H1 (cell line): Measurements from ENCODE around the gene CD151. TPM values are rescaled to one million over a fixed set of nuclear protein-coding genes. Genes with fewer than 3 reads are reported as not detected.

Source experiments
- CTCF ChIA-PET: fragments of 300-600 bp; sonication (Branson Sonifier 250); formaldehyde crosslinking; loops from one replicate; lab custom pipeline; 2021; ENCODE audit not compliant: partially characterized antibody; lab: Charles Lee
- POLR2A ChIA-PET: fragments of 300-600 bp; sonication (Branson Sonifier 250); formaldehyde crosslinking; loops from one replicate; lab custom pipeline; 2021; ENCODE audit warnings: inconsistent platforms; ENCODE audit not compliant: partially characterized antibody; lab: Charles Lee
- DNase-seq, 2 experiments: peaks; one replicate each; pipeline versions ENCODE4 v3.0.0 to v3.0.0-alpha.2; 2010 to 2022; ENCODE audit warnings: low spot score in 2 of 2, low read depth in 1 of 2, mixed read lengths in 1 of 2
- FAIRE-seq: peaks from 2 replicates; lab custom pipeline; 2011; peaks lifted over from hg19 to GRCh38; lab: Jason Lieb, UNC
- H2AFZ ChIP-seq: 2 replicates; pipeline ENCODE4 v1.8.1; 2012; ENCODE audit warnings: low read length, inconsistent platforms
- H2AK5ac ChIP-seq: 2 replicates; pipeline ENCODE4 v1.6.1; 2013; ENCODE audit warnings: low read depth, low read length
- H2BK120ac ChIP-seq: replicated peaks from 2 replicates; pipeline ENCODE3; 2013; ENCODE audit warnings: low read depth, low read length, inconsistent platforms
- H2BK12ac ChIP-seq: 2 replicates; pipeline ENCODE4 v1.6.1; 2013; ENCODE audit warnings: low read depth, low read length
- H2BK15ac ChIP-seq: 2 replicates; pipeline ENCODE4 v1.6.1; 2013; ENCODE audit warnings: low read length
- H2BK20ac ChIP-seq: 2 replicates; pipeline ENCODE4 v1.6.1; 2013; ENCODE audit warnings: low read length
- H2BK5ac ChIP-seq: 2 replicates; pipeline ENCODE4 v1.6.1; 2013; ENCODE audit warnings: low read depth, low read length
- H3K14ac ChIP-seq: 2 replicates; pipeline ENCODE4 v1.6.1; 2013; ENCODE audit warnings: inconsistent platforms; ENCODE audit not compliant: insufficient read length
- H3K18ac ChIP-seq: 2 replicates; pipeline ENCODE4 v1.6.1; 2013; ENCODE audit warnings: low read length; ENCODE audit errors: extremely low read depth
- H3K23ac ChIP-seq: 2 replicates; pipeline ENCODE4 v1.6.1; 2013; ENCODE audit warnings: inconsistent platforms; ENCODE audit not compliant: insufficient read length
- H3K23me2 ChIP-seq: 2 replicates; pipeline ENCODE4 v1.6.1; 2013; ENCODE audit warnings: low read depth, low read length
- H3K27ac ChIP-seq: 2 replicates; pipeline ENCODE4 v1.6.1; 2011; ENCODE audit warnings: low read depth, low read length, inconsistent platforms
- H3K27me3 ChIP-seq, 4 experiments: replicated peaks in 1 of 4; 1 replicate in 1 of 4; 2 replicates in 3 of 4; pipeline versions ENCODE4 v1.6.1 to v1.8.1; 2011 to 2013; ENCODE audit warnings: low read length in 3 of 4, mild to moderate bottlenecking in 3 of 4, inconsistent platforms in 2 of 4, mixed read lengths in 2 of 4, moderate library complexity in 1 of 4; ENCODE audit not compliant: control insufficient read depth in 3 of 4, insufficient read depth in 3 of 4; ENCODE audit errors: extremely low read depth in 1 of 4
- H3K36me3 ChIP-seq, 4 experiments: 2 replicates each; pipeline versions ENCODE4 v1.6.1 to v1.8.1; 2011 to 2013; ENCODE audit warnings: mild to moderate bottlenecking in 4 of 4, low read length in 3 of 4, moderate library complexity in 2 of 4, control low read depth in 1 of 4, inconsistent platforms in 1 of 4; ENCODE audit not compliant: insufficient read depth in 4 of 4, control insufficient read depth in 2 of 4
- H3K4ac ChIP-seq: replicated peaks from 2 replicates; pipeline ENCODE3; 2013; ENCODE audit warnings: low read length, low read depth, mixed read lengths, inconsistent platforms; ENCODE audit not compliant: insufficient read length
- H3K4me1 ChIP-seq, 4 experiments: replicated peaks in 1 of 4; 1 replicate in 1 of 4; 2 replicates in 3 of 4; pipeline versions ENCODE4 v1.6.1 to v1.8.1; 2011 to 2013; ENCODE audit warnings: low read length in 3 of 4, inconsistent platforms in 2 of 4, mixed read lengths in 1 of 4; ENCODE audit not compliant: insufficient read depth in 4 of 4, control insufficient read depth in 3 of 4
- H3K4me2 ChIP-seq, 2 experiments: 2 replicates each; pipeline versions ENCODE4 v1.6.1 to v1.8.1; 2011 to 2013; ENCODE audit warnings: low read depth in 2 of 2, low read length in 2 of 2, control low read depth in 1 of 2, inconsistent platforms in 1 of 2, mild to moderate bottlenecking in 1 of 2; ENCODE audit not compliant: insufficient read depth in 1 of 2
- H3K4me3 ChIP-seq, 4 experiments: fragments of 200-600, 300-600 bp in 1 of 4; sonication (generic), shearing (Covaris generic), sonication (Bioruptor Twin) in 1 of 4; 2 replicates each; pipeline versions ENCODE4 v1.5.1 to v1.8.1; 2011 to 2016; ENCODE audit warnings: low read length in 4 of 4, low read depth in 3 of 4, control low read depth in 2 of 4, inconsistent platforms in 2 of 4, mild to moderate bottlenecking in 2 of 4, mixed read lengths in 1 of 4, moderate library complexity in 1 of 4; ENCODE audit not compliant: insufficient read depth in 2 of 4; ENCODE audit errors: extremely low read depth in 1 of 4
- H3K56ac ChIP-seq: replicated peaks from 2 replicates; pipeline ENCODE3; 2013; ENCODE audit warnings: low read depth, mild to moderate bottlenecking, mixed read lengths, low read length, inconsistent platforms; ENCODE audit not compliant: insufficient read length
- H3K79me1 ChIP-seq: 2 replicates; pipeline ENCODE4 v1.6.1; 2013; ENCODE audit warnings: low read depth, low read length, control low read depth
- H3K79me2 ChIP-seq, 2 experiments: 2 replicates each; pipeline versions ENCODE4 v1.6.1 to v1.8.1; 2012 to 2013; ENCODE audit warnings: low read length in 2 of 2, mild to moderate bottlenecking in 2 of 2, inconsistent platforms in 1 of 2; ENCODE audit not compliant: insufficient read depth in 2 of 2, control insufficient read depth in 1 of 2
- H3K9ac ChIP-seq, 4 experiments: replicated peaks in 1 of 4; 1 replicate in 1 of 4; 2 replicates in 3 of 4; pipeline versions ENCODE4 v1.6.1 to v1.8.1; 2011 to 2013; ENCODE audit warnings: low read depth in 3 of 4, low read length in 3 of 4, control low read depth in 2 of 4, mild to moderate bottlenecking in 2 of 4, moderate library complexity in 2 of 4, inconsistent platforms in 1 of 4; ENCODE audit errors: extremely low read depth in 1 of 4
- H3K9me3 ChIP-seq, 2 experiments: 2 replicates each; pipeline versions ENCODE4 v1.6.1 to v1.8.1; 2012 to 2013; ENCODE audit warnings: mild to moderate bottlenecking in 2 of 2, moderate library complexity in 2 of 2, control low read depth in 1 of 2, inconsistent platforms in 1 of 2, low read depth in 1 of 2, low read length in 1 of 2, mixed read lengths in 1 of 2; ENCODE audit not compliant: insufficient read depth in 2 of 2
- H4K20me1 ChIP-seq, 2 experiments: replicated peaks in 1 of 2; 2 replicates each; pipeline versions ENCODE3 to v1.8.1; 2011 to 2013; ENCODE audit warnings: inconsistent platforms in 2 of 2, low read length in 2 of 2, mild to moderate bottlenecking in 1 of 2; ENCODE audit not compliant: insufficient read depth in 2 of 2, control insufficient read depth in 1 of 2
- H4K5ac ChIP-seq: 2 replicates; pipeline ENCODE4 v1.6.1; 2013; ENCODE audit warnings: low read length, low read depth, mixed read lengths, inconsistent platforms; ENCODE audit not compliant: insufficient read length
- H4K8ac ChIP-seq: 2 replicates; pipeline ENCODE4 v1.8.0; 2013; ENCODE audit warnings: mild to moderate bottlenecking, moderate library complexity, low read length, inconsistent platforms; ENCODE audit not compliant: insufficient read depth; ENCODE audit errors: extremely low read depth
- H4K91ac ChIP-seq: replicated peaks from 2 replicates; pipeline ENCODE3; 2013; ENCODE audit warnings: low read length, mixed read lengths, inconsistent platforms; ENCODE audit not compliant: insufficient read length
- CHD1 ChIP-seq: IDR thresholded peaks from 2 replicates; pipeline ENCODE4 v1.6.1; 2012; ENCODE audit warnings: low read depth, low read length, improper control_type of control experiment
- CHD2 ChIP-seq: IDR thresholded peaks from 2 replicates; pipeline ENCODE4 v1.6.1; 2012; ENCODE audit warnings: low read length, improper control_type of control experiment
- HDAC2 ChIP-seq, 2 experiments: fragments of 300-600 bp in 1 of 2; sonication (generic) in 1 of 2; IDR thresholded peaks; 2 replicates each; pipeline ENCODE4 v1.6.1; 2011 to 2012; ENCODE audit warnings: low read depth in 2 of 2, low read length in 2 of 2, mild to moderate bottlenecking in 2 of 2, moderate library complexity in 2 of 2, borderline replicate concordance in 1 of 2, inconsistent platforms in 1 of 2
- NANOG ChIP-seq: IDR thresholded peaks from 2 replicates; pipeline ENCODE4 v1.6.1; 2011; ENCODE audit warnings: low read length, low read depth, mild to moderate bottlenecking, inconsistent platforms; ENCODE audit not compliant: insufficient read depth, poor library complexity, severe bottlenecking
- RAD21 ChIP-seq, 2 experiments: IDR thresholded peaks in 1 of 2; conservative IDR thresholded peaks in 1 of 2; 2 replicates each; pipeline ENCODE4 v1.6.1; 2011; ENCODE audit warnings: low read depth in 2 of 2, low read length in 2 of 2, improper control_type of control experiment in 1 of 2, inconsistent platforms in 1 of 2, mild to moderate bottlenecking in 1 of 2, moderate library complexity in 1 of 2
- RFX5 ChIP-seq: IDR thresholded peaks from 2 replicates; pipeline ENCODE4 v1.6.1; 2011; ENCODE audit warnings: low read depth, low read length, improper control_type of control experiment, borderline replicate concordance
- RNF2 ChIP-seq: fragments of 200-900, 300-1000 bp; sonication (generic); IDR thresholded peaks from 2 replicates; pipeline ENCODE4 v1.7.1; 2016; ENCODE audit warnings: borderline replicate concordance, low read depth, mild to moderate bottlenecking, antibody characterized with exemption, low read length; ENCODE audit not compliant: poor library complexity, severe bottlenecking; ENCODE audit errors: missing control alignments
- SP2 ChIP-seq: IDR thresholded peaks from 2 replicates; pipeline ENCODE4 v1.6.1; 2012; ENCODE audit warnings: mild to moderate bottlenecking, low read length, inconsistent platforms
- WGBS, 2 experiments: shearing (Covaris generic) in 1 of 2; methylation state at CpG; one replicate each; pipeline versions ENCODE4 v1.1.6 to v1.1.7; 2013 to 2015; ENCODE audit warnings: low lambda C conversion rate in 2 of 2, mixed read lengths in 2 of 2, inconsistent platforms in 1 of 2, low coverage in 1 of 2, missing lambda C conversion rate in 1 of 2; ENCODE audit not compliant: insufficient replicate concordance in 2 of 2, insufficient coverage in 1 of 2, insufficient read length in 1 of 2; ENCODE audit errors: extremely low coverage in 1 of 2, missing lambda C conversion rate in 1 of 2; 5-methylcytosine and 5-hydroxymethylcytosine counted together
- polyA plus RNA-seq, 7 experiments: library from polyadenylated mRNA; depleted of rRNA in 3 of 7; stranded (reverse) in 5 of 7; unstranded in 2 of 7; fragments of >200 nt in 5 of 7; fragments of 200-250 nt in 2 of 7; gene quantifications; 1 replicate in 5 of 7; 2 replicates in 1 of 7; 4 replicates in 1 of 7; pipeline versions ENCODE4 v1.2.1 to v1.2.3, GENCODE V29; 2011 to 2013; ENCODE audit warnings: missing spikeins in 2 of 7, mixed read lengths in 2 of 7
- total RNA-seq: library from RNA; stranded (reverse); fragmentation: NEBNext Ultra II Directional; extraction: Animal tissue kit (Norgen Biotek cat#: 25700); gene quantifications from 2 replicates; pipeline ENCODE4 v1.2.1, GENCODE V29; 2021
- TF ChIP-seq, protein P1 (sequence below): IDR thresholded peaks from 2 replicates; pipeline ENCODE4 v1.6.1; 2011; ENCODE audit warnings: low read depth, mild to moderate bottlenecking, low read length; ENCODE audit not compliant: insufficient read depth
- TF ChIP-seq, protein P2 (sequence below): IDR thresholded peaks from 2 replicates; pipeline ENCODE4 v1.6.1; 2012; ENCODE audit warnings: low read length, inconsistent platforms

The CD151 gene
- total and polyA plus RNA-seq, 2 of the 8 experiments (the other 6 are each of a cell fraction or from before 2014, with no cell fraction given), result 101 to 212 TPM

DNA sequence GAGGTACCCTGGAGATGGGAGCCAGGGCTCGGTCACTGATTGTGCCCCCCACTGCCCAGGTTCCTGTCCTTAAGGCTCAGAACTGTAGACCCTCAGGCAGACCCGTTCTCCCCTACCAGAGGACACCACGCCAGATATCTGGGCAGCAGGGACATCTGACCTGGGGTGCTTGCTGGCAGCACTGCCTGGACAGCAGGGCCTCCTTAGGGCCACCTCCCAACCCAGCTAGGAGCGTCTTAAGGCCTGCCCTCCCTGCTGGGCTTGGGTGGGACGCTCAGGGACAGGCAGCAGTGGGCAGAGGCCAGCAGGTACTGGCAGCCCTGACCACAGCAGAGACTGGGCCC lies 6.5 kb downstream of the CD151 start:
- peaks cover 3 to 40% of the 10 kb centered on the region in 2 experiments for H4K20me1 ChIP-seq
- no peaks in the 10 kb centered on the region for H3K27me3 ChIP-seq
- CTCF ChIA-PET, result interaction anchor here (1.5 to 5.2 kb wide), 5 partner anchors 9 to 55 kb away, joined by 4 to 26 read pairs (median 14); partner anchors contain the start of gene CRACR2B
- POLR2A ChIA-PET, result interaction anchor here (17.9 to 40.4 kb wide), 2 partner anchors 18 to 28 kb away, joined by 234 to 1917 read pairs; partner anchors contain the start of genes CD151, CEND1, CRACR2B and PIDD1
- H2BK20ac ChIP-seq, result no peak overlapping the region
- H3K79me2 ChIP-seq, result peaks cover 0 to 18% of the 10 kb centered on the region in 2 experiments; a peak in 2 of 4 replicates
- no peak overlapping the region for H2BK120ac ChIP-seq
- no peaks in the 10 kb centered on the region for H3K9me3 ChIP-seq
- H3K56ac ChIP-seq, result no peak overlapping the region
- H3K9ac ChIP-seq, result no peak overlapping the region
- no peak overlapping the region for H3K18ac ChIP-seq
- H2AK5ac ChIP-seq, result no peak overlapping the region
- H3K14ac ChIP-seq, result no peak overlapping the region
- no peak overlapping the region for H2BK12ac ChIP-seq
- no peak overlapping the region for H3K4me3 ChIP-seq
- no peak overlapping the region for H4K5ac ChIP-seq
- H3K4ac ChIP-seq, result no peak overlapping the region
- H3K23me2 ChIP-seq, result peaks cover 18% of the 10 kb centered on the region; the same call in 1 of the 2 replicates
- H3K4me1 ChIP-seq, result peaks cover 0 to 19% (median 15%) of the 10 kb centered on the region in 4 experiments; a peak in 6 of 7 replicates
- H2AFZ ChIP-seq, result no peak overlapping the region
- H3K79me1 ChIP-seq, result peaks cover 9% of the 10 kb centered on the region; the same call in 1 of the 2 replicates
- no peak overlapping the region for H4K91ac ChIP-seq
- no peak overlapping the region for H4K8ac ChIP-seq
- no peak overlapping the region for H3K4me2 ChIP-seq
- no peak overlapping the region for H3K23ac ChIP-seq
- DNase-seq (no peak), FAIRE-seq (no peak)
- no peak overlapping the region for H2BK5ac ChIP-seq
- WGBS, 2 experiments, result 90% methylated on average over 5 of the region's 5 CpGs; no CpG with 5 or more reads in 1 of the 2 experiments
- peaks cover 10 to 30% (median 24%) of the 10 kb centered on the region in 4 experiments; a peak in 7 of 8 replicates for H3K36me3 ChIP-seq
- H3K27ac ChIP-seq, result no peak overlapping the region
- no peak overlapping the region for H2BK15ac ChIP-seq
- no peak for TF ChIP-seq NANOG
- TF ChIP-seq CHD1, result no peak
- no peak for TF ChIP-seq SP2
- TF ChIP-seq RAD21 (IDR thresholded peaks at IDR 0.05 in 1 of 2, conservative IDR thresholded peaks at IDR 0.05 in 1 of 2; ENCODE audit: low read depth in 2 of 2, low read length in 2 of 2), result no peak
- no peak for TF ChIP-seq HDAC2 (IDR thresholded peaks at IDR 0.05; ENCODE audit: borderline replicate concordance in 1 of 2, low read depth in 2 of 2, low read length in 2 of 2)
- no peak for TF ChIP-seq CHD2
- no peak for TF ChIP-seq RFX5
- TF ChIP-seq, protein P1, sequence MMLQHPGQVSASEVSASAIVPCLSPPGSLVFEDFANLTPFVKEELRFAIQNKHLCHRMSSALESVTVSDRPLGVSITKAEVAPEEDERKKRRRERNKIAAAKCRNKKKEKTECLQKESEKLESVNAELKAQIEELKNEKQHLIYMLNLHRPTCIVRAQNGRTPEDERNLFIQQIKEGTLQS, result no peak
- TF ChIP-seq RNF2, result no peak
- TF ChIP-seq, protein P2, sequence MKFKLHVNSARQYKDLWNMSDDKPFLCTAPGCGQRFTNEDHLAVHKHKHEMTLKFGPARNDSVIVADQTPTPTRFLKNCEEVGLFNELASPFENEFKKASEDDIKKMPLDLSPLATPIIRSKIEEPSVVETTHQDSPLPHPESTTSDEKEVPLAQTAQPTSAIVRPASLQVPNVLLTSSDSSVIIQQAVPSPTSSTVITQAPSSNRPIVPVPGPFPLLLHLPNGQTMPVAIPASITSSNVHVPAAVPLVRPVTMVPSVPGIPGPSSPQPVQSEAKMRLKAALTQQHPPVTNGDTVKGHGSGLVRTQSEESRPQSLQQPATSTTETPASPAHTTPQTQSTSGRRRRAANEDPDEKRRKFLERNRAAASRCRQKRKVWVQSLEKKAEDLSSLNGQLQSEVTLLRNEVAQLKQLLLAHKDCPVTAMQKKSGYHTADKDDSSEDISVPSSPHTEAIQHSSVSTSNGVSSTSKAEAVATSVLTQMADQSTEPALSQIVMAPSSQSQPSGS, result no peak
